SU-DHL-6 (cell line): Measurements from ENCODE around the gene ASB3.

ENCODE experiments used
- H2AFZ ChIP-seq: fragments of 200-600 bp; sonication (generic); 2 replicates; pipeline ENCODE4 v1.6.1; 2014; ENCODE audit warnings: low read depth, mild to moderate bottlenecking, moderate library complexity, mixed read lengths, antibody characterized with exemption, low read length; ENCODE audit not compliant: severe bottlenecking
- H3F3A ChIP-seq: fragments of 200-600 bp; shearing (Covaris generic); 2 replicates; pipeline ENCODE4 v1.6.0; 2016; ENCODE audit warnings: antibody characterized with exemption, mild to moderate bottlenecking; ENCODE audit not compliant: insufficient read depth
- H3K27ac ChIP-seq: fragments of 200-600 bp; sonication (generic); 2 replicates; pipeline ENCODE4 v1.5.1; 2016; ENCODE audit warnings: low read depth, mild to moderate bottlenecking, low read length, moderate library complexity, mixed read lengths
- H3K27me3 ChIP-seq: fragments of 200-600 bp; sonication (generic), shearing (Covaris generic); 2 replicates; pipeline ENCODE4 v1.6.0; 2014; ENCODE audit warnings: mild to moderate bottlenecking, low read length
- H3K36me3 ChIP-seq: fragments of 200-600 bp; sonication (generic); 2 replicates; pipeline ENCODE4 v1.6.1; 2014; ENCODE audit warnings: mild to moderate bottlenecking, low read length, mixed read lengths
- H3K4me2 ChIP-seq: fragments of 300-600, 200-600 bp; shearing (Covaris generic), sonication (generic); 2 replicates; pipeline ENCODE4 v1.6.0; 2014; ENCODE audit warnings: low read length, low read depth, mild to moderate bottlenecking; ENCODE audit not compliant: poor library complexity, severe bottlenecking
- H3K4me3 ChIP-seq: fragments of 200-600 bp; sonication (generic); 2 replicates; pipeline ENCODE4 v1.5.1; 2014; ENCODE audit warnings: antibody characterized with exemption, low read length, mild to moderate bottlenecking, mixed read lengths; ENCODE audit not compliant: insufficient read depth, poor library complexity, severe bottlenecking
- H3K79me2 ChIP-seq: fragments of 200-600 bp; sonication (generic); 2 replicates; pipeline ENCODE4 v1.6.1; 2014; ENCODE audit warnings: mild to moderate bottlenecking, low read length, moderate library complexity; ENCODE audit not compliant: insufficient read depth
- H3K9ac ChIP-seq: fragments of 200-600 bp; sonication (generic); 2 replicates; pipeline ENCODE4 v1.7.0; 2014; ENCODE audit warnings: mild to moderate bottlenecking, low read length
- H3K9me2 ChIP-seq: fragments of 200-600 bp; sonication (generic); replicated peaks from 2 replicates; pipeline ENCODE4 v1.6.1; 2014; ENCODE audit warnings: low read length; ENCODE audit not compliant: insufficient read depth
- H3K9me3 ChIP-seq: fragments of 200-600 bp; sonication (generic); 2 replicates; pipeline ENCODE4 v1.6.1; 2014; ENCODE audit warnings: low read length, mixed read lengths; ENCODE audit not compliant: insufficient read depth
- H4K20me1 ChIP-seq: fragments of 200-600 bp; sonication (generic); 2 replicates; pipeline ENCODE4 v1.6.1; 2014; ENCODE audit warnings: low read depth, mild to moderate bottlenecking, antibody characterized with exemption, low read length, moderate library complexity, mixed read lengths
- CTCF ChIP-seq: fragments of 200-600 bp; sonication (generic); IDR thresholded peaks from one replicate; pipeline ENCODE4 v1.5.1; 2017; ENCODE audit warnings: antibody characterized with exemption, mild to moderate bottlenecking, low read length, moderate library complexity; ENCODE audit not compliant: insufficient read depth, poor library complexity, severe bottlenecking
- EZH2phosphoT487 ChIP-seq: fragments of 200-600 bp; sonication (generic), shearing (Covaris generic); conservative IDR thresholded peaks from 2 replicates; pipeline ENCODE4 v1.6.1; 2018; ENCODE audit warnings: mild to moderate bottlenecking, antibody characterized with exemption, low read length, moderate library complexity, mixed read lengths

ASB3 gene

GRCh38 chr2:53793821-53794220 is 7.1 kb upstream of the ASB3 start:
- no peak overlapping the region for H2AFZ ChIP-seq
- no peaks in the 10 kb centered on the region for H3K9me2 ChIP-seq
- H3K4me3 ChIP-seq, result no peak overlapping the region
- no peaks in the 10 kb centered on the region for H3K9me3 ChIP-seq
- TF ChIP-seq EZH2phosphoT487 (no peak), CTCF (no peak)
- 0 out of 2 replicates have a peak, but pooled peaks cover 3% of the 10 kb centered on the region for H3F3A ChIP-seq
- no peak overlapping the region for H3K9ac ChIP-seq
- H3K27me3 ChIP-seq, result no peaks in the 10 kb centered on the region
- H3K4me2 ChIP-seq, result no peak overlapping the region
- H3K79me2 ChIP-seq, result peaks cover 50% of the 10 kb centered on the region
- H4K20me1 ChIP-seq, result no peaks in the 10 kb centered on the region
- H3K27ac ChIP-seq, result no peak overlapping the region
- peaks cover 11% of the 10 kb centered on the region; the same call in 1 of the 2 replicates for H3K36me3 ChIP-seq

GRCh38 chr2:53793261-53793660 is 6.5 kb upstream of the ASB3 start:
- Histone ChIP-seq H4K20me1 (no peaks in the 10 kb centered on the region), H3K4me3 (no peak overlapping the region), H3K27me3 (no peaks in the 10 kb centered on the region), H2AFZ (no peak overlapping the region), H3K9ac (no peak overlapping the region), H3K4me2 (no peak overlapping the region), H3F3A (0 out of 2 replicates have a peak, but pooled peaks cover 3% of the 10 kb centered on the region), H3K9me2 (no peaks in the 10 kb centered on the region), H3K79me2 (peaks cover 56% of the 10 kb centered on the region), H3K36me3 (peaks cover 11% of the 10 kb centered on the region; the same call in 1 of the 2 replicates), H3K27ac (no peak overlapping the region), H3K9me3 (no peaks in the 10 kb centered on the region)
- no peak for TF ChIP-seq EZH2phosphoT487
- TF ChIP-seq CTCF, result no peak

GRCh38 chr2:53787614-53788289 is 999 bp upstream of the ASB3 start:
- Histone ChIP-seq H2AFZ (no peak overlapping the region), H3K36me3 (no peaks in the 10 kb centered on the region), H3F3A (peaks cover 3% of the 10 kb centered on the region; the same call in 1 of the 2 replicates), H3K79me2 (peaks cover 93% of the 10 kb centered on the region), H3K9me3 (no peaks in the 10 kb centered on the region), H3K4me2 (peak overlapping the region; percentile 83), H3K9ac (peak overlapping the region; percentile 73), H3K27me3 (no peaks in the 10 kb centered on the region), H4K20me1 (no peaks in the 10 kb centered on the region), H3K27ac (peak overlapping the region; percentile 61), H3K9me2 (no peaks in the 10 kb centered on the region), H3K4me3 (peak overlapping the region; percentile 82)
- TF ChIP-seq EZH2phosphoT487, result no peak
- TF ChIP-seq CTCF, result no peak
